ENCODE measurements around the gene SEPTIN5.

Gene SEPTIN5

GRCh38 chr22:19739911-19740449, 25.7 kb downstream of the SEPTIN5 start:
- H3K36me3 ChIP-seq (ENCODE audit: control insufficient read depth, insufficient read depth, low read length): no peaks in the 10 kb centered on the region
- no peak overlapping the region for H3K9ac ChIP-seq (ENCODE audit: low read length)
- no peaks in the 10 kb centered on the region for H3K4me1 ChIP-seq (ENCODE audit: control insufficient read depth, low read depth, low read length)
- no peak overlapping the region for H4K5ac ChIP-seq (ENCODE audit: low read length)
- H3K27ac ChIP-seq (ENCODE audit: low read depth, low read length): no peak overlapping the region
- H4K8ac ChIP-seq (ENCODE audit: low read depth, low read length): no peak overlapping the region
- H2BK15ac ChIP-seq (replicated peaks; ENCODE audit: low read depth): no peak overlapping the region
- H2BK120ac ChIP-seq (ENCODE audit: low read depth, low read length): no peak overlapping the region
- no peak overlapping the region for H2BK5ac ChIP-seq (ENCODE audit: low read length)
- no peaks in the 10 kb centered on the region for H3K27me3 ChIP-seq (ENCODE audit: insufficient read depth, low read length, poor library complexity)
- H3K56ac ChIP-seq (ENCODE audit: low read length): no peak overlapping the region
- H3K18ac ChIP-seq (ENCODE audit: low read length): no peak overlapping the region
- H3K79me1 ChIP-seq (ENCODE audit: low read length): no peaks in the 10 kb centered on the region
- H3K4me3 ChIP-seq (ENCODE audit: low read length): no peak overlapping the region
- WGBS (ENCODE audit: extremely low coverage, insufficient coverage, low lambda C conversion rate): no CpG with 5 or more reads among the region's 7 CpGs
- no peak for DNase-seq
- H3K4ac ChIP-seq (ENCODE audit: low read depth, low read length): no peak overlapping the region
- no peaks in the 10 kb centered on the region for H3K79me2 ChIP-seq (ENCODE audit: control insufficient read depth, insufficient read depth, low read length)
- H3K23ac ChIP-seq (ENCODE audit: low read length): no peak overlapping the region
- H2AK5ac ChIP-seq (ENCODE audit: low read length): no peak overlapping the region
- H3K4me2 ChIP-seq (ENCODE audit: low read length): no peak overlapping the region

DNA sequence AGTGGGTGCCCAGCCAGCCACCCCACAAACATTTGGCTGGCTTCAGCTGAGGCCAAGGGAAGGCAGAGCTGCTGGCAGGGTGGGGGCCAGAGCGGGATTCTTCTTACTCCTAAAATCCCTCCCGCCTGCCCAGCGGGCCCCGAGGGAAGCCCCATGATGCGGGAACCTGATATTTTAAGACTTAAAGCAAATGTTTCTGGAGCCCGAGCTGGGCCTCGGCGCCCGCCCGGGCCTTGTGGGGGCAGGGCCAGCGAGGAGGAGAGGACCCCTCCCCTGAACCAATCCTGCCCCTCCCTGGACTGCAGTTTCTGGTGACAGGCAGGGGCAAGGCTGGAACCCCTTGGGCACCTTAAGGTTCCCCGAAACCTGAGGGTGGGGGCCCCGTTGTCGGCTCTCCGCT, 26.3 kb downstream of the SEPTIN5 start:
- H4K5ac ChIP-seq (ENCODE audit: low read length): no peak overlapping the region
- H3K56ac ChIP-seq (ENCODE audit: low read length): no peak overlapping the region
- H4K8ac ChIP-seq (ENCODE audit: low read depth, low read length): no peak overlapping the region
- H2BK15ac ChIP-seq (replicated peaks; ENCODE audit: low read depth): no peak overlapping the region
- H2BK5ac ChIP-seq (ENCODE audit: low read length): no peak overlapping the region
- no CpG with 5 or more reads among the region's 15 CpGs for WGBS (ENCODE audit: extremely low coverage, insufficient coverage, low lambda C conversion rate)
- H3K27ac ChIP-seq (ENCODE audit: low read depth, low read length): no peak overlapping the region
- H2AK5ac ChIP-seq (ENCODE audit: low read length): no peak overlapping the region
- no peaks in the 10 kb centered on the region for H3K79me2 ChIP-seq (ENCODE audit: control insufficient read depth, insufficient read depth, low read length)
- H3K4me3 ChIP-seq (ENCODE audit: low read length): no peak overlapping the region
- H3K79me1 ChIP-seq (ENCODE audit: low read length): no peaks in the 10 kb centered on the region
- H3K4me1 ChIP-seq (ENCODE audit: control insufficient read depth, low read depth, low read length): no peaks in the 10 kb centered on the region
- no peak overlapping the region for H2BK120ac ChIP-seq (ENCODE audit: low read depth, low read length)
- no peak overlapping the region for H3K4me2 ChIP-seq (ENCODE audit: low read length)
- no peaks in the 10 kb centered on the region for H3K36me3 ChIP-seq (ENCODE audit: control insufficient read depth, insufficient read depth, low read length)
- no peak overlapping the region for H3K18ac ChIP-seq (ENCODE audit: low read length)
- H3K9ac ChIP-seq (ENCODE audit: low read length): no peak overlapping the region
- H3K4ac ChIP-seq (ENCODE audit: low read depth, low read length): no peak overlapping the region
- DNase-seq: no peak
- H3K23ac ChIP-seq (ENCODE audit: low read length): no peak overlapping the region
- H3K27me3 ChIP-seq (ENCODE audit: insufficient read depth, low read length, poor library complexity): no peaks in the 10 kb centered on the region

GRCh38 chr22:19741053-19741452, 26.8 kb downstream of the SEPTIN5 start:
- H3K36me3 ChIP-seq (ENCODE audit: control insufficient read depth, insufficient read depth, low read length): no peaks in the 10 kb centered on the region
- no peak overlapping the region for H2AK5ac ChIP-seq (ENCODE audit: low read length)
- no peaks in the 10 kb centered on the region for H3K79me1 ChIP-seq (ENCODE audit: low read length)
- H3K9ac ChIP-seq (ENCODE audit: low read length): no peak overlapping the region
- H3K27me3 ChIP-seq (ENCODE audit: insufficient read depth, low read length, poor library complexity): no peaks in the 10 kb centered on the region
- WGBS (ENCODE audit: extremely low coverage, insufficient coverage, low lambda C conversion rate): no CpG with 5 or more reads among the region's 7 CpGs
- H3K79me2 ChIP-seq (ENCODE audit: control insufficient read depth, insufficient read depth, low read length): no peaks in the 10 kb centered on the region
- no peak overlapping the region for H3K4me2 ChIP-seq (ENCODE audit: low read length)
- H3K56ac ChIP-seq (ENCODE audit: low read length): no peak overlapping the region
- H3K18ac ChIP-seq (ENCODE audit: low read length): no peak overlapping the region
- no peak overlapping the region for H4K8ac ChIP-seq (ENCODE audit: low read depth, low read length)
- DNase-seq: no peak
- H3K4me1 ChIP-seq (ENCODE audit: control insufficient read depth, low read depth, low read length): peaks cover 2% of the 10 kb centered on the region
- no peak overlapping the region for H2BK5ac ChIP-seq (ENCODE audit: low read length)
- no peak overlapping the region for H3K4me3 ChIP-seq (ENCODE audit: low read length)
- no peak overlapping the region for H3K27ac ChIP-seq (ENCODE audit: low read depth, low read length)
- H3K23ac ChIP-seq (ENCODE audit: low read length): no peak overlapping the region
- no peak overlapping the region for H4K5ac ChIP-seq (ENCODE audit: low read length)
- H3K4ac ChIP-seq (ENCODE audit: low read depth, low read length): no peak overlapping the region
- no peak overlapping the region for H2BK15ac ChIP-seq (replicated peaks; ENCODE audit: low read depth)
- H2BK120ac ChIP-seq (ENCODE audit: low read depth, low read length): no peak overlapping the region

DNA sequence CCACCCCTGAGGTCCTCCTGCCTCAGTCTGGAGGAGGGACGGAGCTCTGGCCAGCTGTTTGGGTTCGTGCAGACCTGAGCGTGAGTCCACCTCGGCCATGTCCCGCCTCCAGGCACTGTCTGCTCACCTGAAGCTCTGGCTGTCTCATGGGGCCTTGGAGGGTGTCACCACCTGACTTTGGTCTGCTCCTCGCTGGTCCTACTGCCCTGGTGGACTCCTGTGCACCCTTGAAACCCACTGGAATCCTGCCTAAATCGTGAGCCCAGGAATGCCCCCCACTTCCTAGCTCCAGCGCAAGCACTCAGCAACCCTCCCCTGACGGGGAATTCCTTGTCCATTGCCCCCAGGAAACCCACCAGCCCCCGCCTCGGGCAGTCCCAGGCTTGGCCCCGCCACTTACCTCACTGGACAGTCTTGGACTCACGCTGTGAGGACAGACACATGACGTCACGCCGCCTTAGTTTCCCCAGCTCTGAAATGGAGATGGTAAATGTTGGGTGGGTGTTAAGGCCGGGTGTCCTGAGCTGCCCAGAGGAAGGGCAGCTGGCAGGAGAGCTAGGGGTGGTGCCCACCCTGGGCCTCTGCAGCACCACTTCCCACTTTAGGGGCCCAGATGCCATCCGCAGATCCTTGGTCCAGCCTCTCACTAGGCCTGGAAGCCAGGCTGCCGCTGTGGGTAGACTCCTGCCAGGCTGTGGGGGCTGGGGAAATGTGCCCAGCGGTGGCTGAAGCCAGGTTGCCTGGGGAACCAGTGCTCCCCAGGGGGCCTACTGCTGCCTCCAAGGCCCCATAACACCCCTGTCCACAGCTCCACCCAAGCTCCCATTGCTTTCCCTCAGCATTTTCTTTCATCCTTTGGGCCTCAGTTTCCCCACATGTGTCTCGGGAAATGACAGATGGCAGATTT, 28.1 kb downstream of the SEPTIN5 start:
- Histone ChIP-seq H3K23ac (ENCODE audit: low read length) (no peak overlapping the region), H2BK120ac (ENCODE audit: low read depth, low read length) (no peak overlapping the region), H3K36me3 (ENCODE audit: control insufficient read depth, insufficient read depth, low read length) (no peaks in the 10 kb centered on the region), H3K79me2 (ENCODE audit: control insufficient read depth, insufficient read depth, low read length) (no peaks in the 10 kb centered on the region), H3K27ac (ENCODE audit: low read depth, low read length) (no peak overlapping the region), H2AK5ac (ENCODE audit: low read length) (no peak overlapping the region), H4K8ac (ENCODE audit: low read depth, low read length) (no peak overlapping the region), H4K5ac (ENCODE audit: low read length) (no peak overlapping the region), H3K56ac (ENCODE audit: low read length) (no peak overlapping the region), H3K4ac (ENCODE audit: low read depth, low read length) (no peak overlapping the region), H3K4me2 (ENCODE audit: low read length) (no peak overlapping the region), H2BK15ac (replicated peaks; ENCODE audit: low read depth) (no peak overlapping the region), H3K9ac (ENCODE audit: low read length) (no peak overlapping the region), H3K27me3 (ENCODE audit: insufficient read depth, low read length, poor library complexity) (no peaks in the 10 kb centered on the region), H3K18ac (ENCODE audit: low read length) (no peak overlapping the region), H2BK5ac (ENCODE audit: low read length) (no peak overlapping the region), H3K79me1 (ENCODE audit: low read length) (no peaks in the 10 kb centered on the region), H3K4me1 (ENCODE audit: control insufficient read depth, low read depth, low read length) (peaks cover 4% of the 10 kb centered on the region), H3K4me3 (ENCODE audit: low read length) (no peak overlapping the region)
- DNase-seq: no peak
- WGBS (ENCODE audit: extremely low coverage, insufficient coverage, low lambda C conversion rate): no CpG with 5 or more reads among the region's 21 CpGs

DNA sequence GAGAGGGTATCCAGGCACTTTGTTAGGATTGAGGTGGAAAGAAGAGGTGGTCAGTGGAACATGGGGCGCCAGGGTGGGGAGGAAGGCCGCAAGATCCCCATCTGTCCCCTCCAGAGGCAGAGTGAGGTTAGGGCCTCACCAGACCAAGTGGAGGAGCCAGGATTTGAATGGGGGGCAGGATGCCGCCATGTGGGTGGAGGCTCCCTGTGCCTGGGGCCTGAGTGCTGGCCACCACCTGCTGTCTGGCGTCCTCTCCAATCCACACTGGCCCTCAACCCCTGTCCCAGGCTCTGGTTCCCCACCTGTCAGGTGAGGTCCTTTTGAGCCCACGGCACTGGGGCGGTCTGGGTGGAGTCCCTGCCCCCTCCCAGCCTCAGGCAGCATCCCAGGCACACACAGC, 28.8 kb downstream of the SEPTIN5 start:
- H3K36me3 ChIP-seq (ENCODE audit: control insufficient read depth, insufficient read depth, low read length): no peaks in the 10 kb centered on the region
- H3K18ac ChIP-seq (ENCODE audit: low read length): no peak overlapping the region
- H4K5ac ChIP-seq (ENCODE audit: low read length): no peak overlapping the region
- no peak overlapping the region for H2BK120ac ChIP-seq (ENCODE audit: low read depth, low read length)
- WGBS (ENCODE audit: extremely low coverage, insufficient coverage, low lambda C conversion rate): no CpG with 5 or more reads among the region's 6 CpGs
- no peak overlapping the region for H3K4ac ChIP-seq (ENCODE audit: low read depth, low read length)
- H3K23ac ChIP-seq (ENCODE audit: low read length): no peak overlapping the region
- no peak overlapping the region for H2AK5ac ChIP-seq (ENCODE audit: low read length)
- H3K4me2 ChIP-seq (ENCODE audit: low read length): no peak overlapping the region
- no peak overlapping the region for H3K4me3 ChIP-seq (ENCODE audit: low read length)
- DNase-seq: no peak
- H2BK5ac ChIP-seq (ENCODE audit: low read length): no peak overlapping the region
- no peaks in the 10 kb centered on the region for H3K79me1 ChIP-seq (ENCODE audit: low read length)
- no peaks in the 10 kb centered on the region for H3K79me2 ChIP-seq (ENCODE audit: control insufficient read depth, insufficient read depth, low read length)
- no peak overlapping the region for H2BK15ac ChIP-seq (replicated peaks; ENCODE audit: low read depth)
- peaks cover 4% of the 10 kb centered on the region for H3K4me1 ChIP-seq (ENCODE audit: control insufficient read depth, low read depth, low read length)
- no peak overlapping the region for H3K9ac ChIP-seq (ENCODE audit: low read length)
- H4K8ac ChIP-seq (ENCODE audit: low read depth, low read length): no peak overlapping the region
- H3K56ac ChIP-seq (ENCODE audit: low read length): no peak overlapping the region
- H3K27ac ChIP-seq (ENCODE audit: low read depth, low read length): no peak overlapping the region
- no peaks in the 10 kb centered on the region for H3K27me3 ChIP-seq (ENCODE audit: insufficient read depth, low read length, poor library complexity)

All from mesendoderm (in vitro differentiated cells).